Measurements from ENCODE around the gene METTL25.

Gene METTL25

DNA sequence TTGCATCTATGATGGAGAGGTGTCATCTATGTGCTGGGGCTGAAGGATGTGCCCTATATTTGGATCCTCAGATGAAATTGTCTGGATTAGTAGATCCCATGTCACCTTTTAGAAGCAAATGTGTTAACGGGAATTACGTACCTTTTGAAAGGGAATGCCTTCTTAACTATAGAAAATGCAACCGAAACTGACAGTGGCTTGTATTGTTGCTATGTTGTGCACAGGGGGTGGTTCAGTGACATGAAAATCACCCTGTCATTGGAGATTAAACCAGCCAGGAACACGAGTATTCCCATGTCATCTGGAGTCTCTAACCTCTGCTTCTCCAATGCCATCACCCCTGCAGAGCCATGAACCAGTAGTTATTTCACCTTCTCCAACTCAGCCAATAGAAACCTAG, 110.2 kb downstream of the METTL25 start:
- DNase-seq (ENCODE audit: low read depth in 2 of 2): no peak

DNA sequence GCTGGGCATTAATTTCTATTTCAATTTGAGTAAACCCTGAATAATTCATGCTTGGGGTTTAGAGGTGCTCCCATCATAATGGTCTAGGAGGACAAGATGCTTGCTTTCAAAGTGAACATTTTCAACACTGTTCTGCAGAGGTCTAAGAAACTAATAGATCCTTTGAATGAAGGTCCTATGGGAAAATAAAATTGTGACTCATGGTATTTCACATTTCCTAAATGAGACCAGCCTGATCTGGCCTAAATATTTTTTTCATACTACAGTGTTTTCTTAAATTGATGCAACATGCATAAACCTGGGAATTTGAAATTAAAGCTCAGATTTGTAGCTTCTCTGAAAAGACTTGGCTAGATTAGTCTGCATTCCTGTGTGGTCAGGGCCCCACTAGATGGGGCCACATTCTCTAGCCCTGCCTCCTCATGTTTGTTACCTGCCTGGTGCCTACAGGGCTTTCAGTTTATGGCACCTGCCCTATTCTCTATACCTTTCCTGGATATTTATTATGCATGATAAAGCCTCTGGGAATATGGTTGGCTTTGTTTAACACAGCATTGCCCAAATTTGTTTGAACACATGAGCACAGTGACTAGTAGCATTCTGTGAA, 112.7 kb downstream of the METTL25 start:
- no peak for DNase-seq (ENCODE audit: low read depth in 2 of 2)

DNA sequence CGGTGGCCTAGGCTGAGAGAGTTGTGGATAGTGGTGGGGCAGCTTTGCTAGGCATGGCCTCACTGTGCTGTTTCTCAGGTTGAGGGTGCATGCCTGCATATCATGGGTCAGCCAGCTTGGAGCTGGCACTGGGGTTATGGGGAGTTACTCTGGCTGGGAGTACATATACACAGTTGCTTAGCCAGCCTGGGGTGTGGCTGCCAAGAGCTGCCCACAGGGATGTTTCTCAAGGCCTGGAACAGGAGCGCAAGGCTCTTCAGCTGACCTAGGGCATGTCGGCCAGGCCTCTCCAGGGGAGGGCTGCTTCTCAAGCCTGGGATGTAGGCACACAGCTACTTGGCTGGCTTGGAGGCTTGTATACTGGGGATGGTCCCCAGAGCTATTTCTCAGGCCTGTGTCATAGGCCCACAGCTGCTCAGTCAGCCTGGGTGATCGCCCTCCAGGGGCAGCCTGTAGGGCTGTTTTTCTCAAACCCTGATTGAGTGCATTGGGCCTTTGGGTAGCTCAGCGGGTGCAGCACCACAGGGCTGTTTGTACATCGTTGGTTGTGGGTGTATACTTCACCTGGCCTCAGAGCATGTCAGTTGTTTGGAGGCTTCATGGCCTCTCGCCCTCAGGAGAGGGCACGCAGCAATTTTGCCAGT, 114.9 kb downstream of the METTL25 start:
- DNase-seq (ENCODE audit: low read depth in 2 of 2): no peak

DNA sequence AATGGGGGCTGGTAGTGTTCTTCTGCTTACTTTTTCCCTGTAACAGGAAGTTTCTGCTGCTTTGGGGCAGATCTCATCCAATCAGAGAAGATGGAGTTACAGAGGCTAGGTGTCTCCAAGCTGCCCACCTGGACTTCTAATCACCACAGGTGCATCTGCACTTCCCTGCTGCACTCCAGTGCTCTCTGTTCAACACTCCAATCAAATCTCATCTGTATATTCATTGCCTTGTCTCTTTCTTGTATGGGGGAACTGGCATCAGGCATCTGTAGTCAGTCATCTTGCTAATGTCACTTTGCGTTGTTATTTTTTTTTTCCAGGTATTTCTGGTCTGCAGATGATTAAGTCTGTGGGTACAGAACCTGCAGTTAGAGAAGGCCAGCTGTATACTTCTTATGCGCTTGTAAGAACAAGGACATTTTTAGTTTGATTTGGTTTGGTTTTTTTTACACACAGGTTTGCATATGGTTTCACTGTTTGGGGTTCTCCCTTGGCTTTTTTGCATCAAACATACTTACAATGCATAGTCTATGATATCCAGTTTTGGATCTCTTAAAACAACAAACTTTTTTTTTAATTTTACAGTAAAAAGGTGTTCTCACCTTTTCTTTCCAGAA, 116.0 kb downstream of the METTL25 start:
- no peak for DNase-seq (ENCODE audit: low read depth in 2 of 2)

DNA sequence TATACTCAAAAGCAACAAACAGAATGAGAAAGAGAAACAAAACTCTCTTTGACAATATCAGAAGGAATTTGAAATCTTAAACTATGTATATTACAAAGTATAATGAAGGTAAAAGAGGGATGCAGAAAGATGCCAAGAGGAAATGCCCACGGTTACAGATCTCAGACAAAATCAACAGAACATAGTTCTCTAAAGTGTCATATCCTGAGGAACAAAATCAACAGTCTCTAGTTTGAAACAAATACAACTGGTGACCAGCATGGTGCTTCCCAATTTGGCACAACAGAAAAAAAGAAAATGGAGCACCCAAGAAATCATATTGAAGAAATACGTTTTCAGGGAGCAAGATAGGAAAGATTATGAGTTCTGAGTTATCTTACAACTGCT, 116.5 kb downstream of the METTL25 start:
- DNase-seq (ENCODE audit: low read depth in 2 of 2): no peak

DNA sequence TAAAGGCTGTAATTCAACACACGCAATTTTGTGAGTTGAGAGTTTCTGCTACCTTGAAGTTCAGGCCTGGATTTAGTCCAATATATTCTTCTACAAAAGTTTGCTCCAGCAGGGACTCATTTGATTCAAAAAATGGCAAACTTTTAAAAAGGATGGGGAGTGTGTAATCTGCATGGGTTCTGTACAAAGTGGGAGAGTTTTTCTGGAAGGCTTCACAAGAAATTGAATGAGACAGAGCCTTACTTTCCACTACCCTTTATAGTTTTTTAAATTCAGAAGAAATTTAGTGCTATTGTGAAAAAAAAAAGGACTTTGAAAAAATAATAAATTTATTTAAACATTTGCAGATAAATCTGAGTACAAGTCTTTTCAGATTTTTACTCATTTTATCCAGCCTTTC, 116.9 kb downstream of the METTL25 start:
- no peak for DNase-seq (ENCODE audit: low read depth in 2 of 2)

DNA sequence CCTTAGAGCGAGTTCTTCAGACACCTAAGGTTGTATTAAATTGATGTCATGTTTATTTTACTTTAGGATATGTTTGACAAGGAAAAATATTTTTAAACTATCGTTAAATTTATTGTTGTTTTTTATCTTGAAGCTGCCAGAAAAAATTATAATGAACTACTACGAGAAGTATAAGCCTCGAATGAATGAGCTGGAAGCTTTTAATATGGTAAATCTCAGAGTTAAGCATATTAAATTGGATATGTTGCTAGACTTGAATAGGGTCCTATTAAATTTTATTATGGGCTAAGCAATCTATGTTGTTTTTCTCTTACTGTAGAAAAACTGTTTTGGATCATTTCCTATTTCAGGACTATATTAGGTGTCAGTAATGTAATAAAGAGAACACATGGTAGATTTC, 118.2 kb downstream of the METTL25 start:
- DNase-seq (ENCODE audit: low read depth in 2 of 2): no peak

DNA sequence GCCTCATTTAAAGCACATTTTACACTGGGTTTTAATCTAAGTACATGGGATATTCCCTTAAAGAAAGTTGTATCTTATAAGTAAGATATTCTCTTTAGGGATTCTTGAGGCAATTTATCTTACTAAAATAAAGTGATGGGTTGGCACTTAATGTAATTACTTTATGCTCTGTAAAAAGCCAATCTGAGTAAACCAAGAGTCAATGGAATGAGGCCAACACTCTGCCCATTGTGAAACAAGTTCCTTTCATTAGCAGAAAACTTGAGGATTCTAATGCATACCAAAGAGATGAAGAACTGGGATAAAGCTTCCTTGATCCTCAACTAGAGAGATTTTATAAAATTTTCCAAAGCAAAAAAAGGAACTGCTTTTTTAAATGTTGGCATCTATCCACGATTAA, 121.2 kb downstream of the METTL25 start:
- no peak for DNase-seq (ENCODE audit: low read depth in 2 of 2)

DNA sequence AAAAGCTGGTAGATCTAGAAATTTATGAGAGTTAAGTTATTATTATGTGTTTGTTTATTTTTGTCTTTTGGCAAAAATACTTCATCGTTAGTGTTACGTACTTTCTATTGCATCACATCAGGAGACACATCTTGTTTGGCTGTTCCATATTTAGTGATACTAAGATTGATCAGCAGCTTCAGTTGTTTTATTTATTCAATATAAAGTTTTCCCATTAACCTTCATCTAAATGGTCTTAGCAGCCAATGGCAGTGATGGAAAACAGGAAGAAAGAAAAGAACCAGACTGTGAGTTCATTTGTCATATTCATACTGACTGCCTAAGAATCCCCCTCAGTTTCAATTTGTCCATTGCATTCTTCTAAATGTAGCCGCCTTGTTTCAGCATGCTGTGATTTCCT, 122.3 kb downstream of the METTL25 start:
- DNase-seq (ENCODE audit: low read depth in 2 of 2): no peak

DNA sequence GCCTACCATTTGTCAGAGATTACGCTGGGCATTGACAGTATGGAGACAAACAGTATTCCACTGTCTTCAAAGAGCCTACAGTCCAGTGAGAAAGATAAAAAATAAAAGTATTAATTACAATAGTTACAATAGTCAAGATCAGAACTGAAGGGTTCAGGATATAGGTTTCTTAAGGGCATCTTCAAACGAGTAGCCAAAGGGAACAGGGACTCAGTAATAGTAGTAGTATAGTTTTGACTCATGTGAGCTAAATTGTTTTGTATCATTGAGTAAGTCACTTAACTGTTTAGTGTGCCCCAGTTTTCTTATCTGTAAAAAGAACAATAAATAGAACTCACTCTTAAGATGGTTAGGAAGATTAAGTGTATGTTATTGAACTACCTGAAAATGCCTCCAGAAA, 123.6 kb downstream of the METTL25 start:
- DNase-seq (ENCODE audit: low read depth in 2 of 2): no peak

DNA sequence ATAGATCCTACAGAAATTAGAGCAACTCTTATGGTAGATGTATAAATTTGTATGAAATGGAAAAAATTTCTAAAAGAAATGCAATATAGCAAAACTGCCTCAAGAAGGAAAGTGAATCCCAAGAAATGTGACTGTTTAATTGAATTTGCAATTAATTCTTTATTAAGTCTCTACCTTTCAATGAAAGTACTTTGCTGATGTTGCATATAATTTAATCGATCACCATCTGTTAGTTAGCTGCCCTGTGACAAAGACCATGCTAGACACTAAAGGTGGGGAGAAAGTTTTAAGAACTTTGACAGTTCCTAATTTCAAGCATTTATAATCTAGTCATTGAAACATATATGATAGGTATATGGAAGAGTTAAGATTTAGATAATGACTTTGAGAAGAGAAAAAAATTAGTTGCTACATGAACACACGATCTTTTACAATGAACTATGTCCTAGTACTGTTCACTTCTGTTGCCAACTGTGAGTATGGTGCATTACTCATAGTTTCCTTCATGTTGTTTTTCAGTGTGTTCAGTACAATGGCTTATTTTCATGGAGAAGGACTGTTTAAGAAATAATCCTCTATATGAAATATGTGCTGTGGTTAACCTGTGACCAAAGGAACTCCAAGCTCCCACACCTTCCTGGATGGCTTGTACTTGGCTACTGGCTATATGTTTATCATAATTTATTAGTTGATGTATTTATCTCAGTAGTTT, 128.4 kb downstream of the METTL25 start:
- no peak for DNase-seq (ENCODE audit: low read depth in 2 of 2)

DNA sequence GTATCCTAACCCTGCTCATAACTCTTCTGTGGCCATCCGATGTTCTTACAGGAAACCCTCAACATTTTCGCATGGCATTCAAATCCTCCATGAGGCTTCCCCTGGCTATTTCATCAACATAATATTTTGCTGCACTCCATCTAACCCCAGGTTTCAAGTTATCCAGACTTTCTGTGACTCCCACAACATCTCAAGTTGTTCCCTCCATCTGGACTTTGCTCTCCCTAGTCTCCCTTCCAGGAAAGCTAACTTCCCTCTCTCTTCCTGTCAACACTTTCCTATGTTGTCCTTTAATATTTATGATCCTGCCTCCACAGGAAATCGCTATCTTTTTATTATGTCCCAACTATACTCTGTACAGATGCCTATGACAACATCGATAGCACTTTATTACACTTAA, 146.1 kb downstream of the METTL25 start:
- no peak for DNase-seq (ENCODE audit: low read depth in 2 of 2)

DNA sequence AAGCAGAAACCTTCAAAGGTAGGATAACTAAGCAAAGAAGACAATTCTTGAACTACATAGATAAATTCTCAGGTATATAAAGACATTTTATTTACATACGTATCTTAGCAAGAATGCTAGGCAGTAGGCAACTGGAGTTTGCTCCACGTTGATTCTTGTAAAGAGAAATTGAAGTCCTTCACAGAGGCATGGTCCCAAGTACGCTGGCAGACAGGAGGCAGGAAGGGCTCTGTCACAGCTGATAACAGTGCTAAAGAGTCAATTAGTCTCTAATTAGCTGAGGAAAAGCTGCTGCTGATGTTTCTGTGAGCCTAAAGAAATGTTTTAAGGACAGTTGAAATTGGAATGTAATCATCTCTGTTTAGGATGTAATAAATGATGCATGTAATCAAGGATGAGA, 146.8 kb downstream of the METTL25 start:
- DNase-seq (ENCODE audit: low read depth in 2 of 2): no peak

DNA sequence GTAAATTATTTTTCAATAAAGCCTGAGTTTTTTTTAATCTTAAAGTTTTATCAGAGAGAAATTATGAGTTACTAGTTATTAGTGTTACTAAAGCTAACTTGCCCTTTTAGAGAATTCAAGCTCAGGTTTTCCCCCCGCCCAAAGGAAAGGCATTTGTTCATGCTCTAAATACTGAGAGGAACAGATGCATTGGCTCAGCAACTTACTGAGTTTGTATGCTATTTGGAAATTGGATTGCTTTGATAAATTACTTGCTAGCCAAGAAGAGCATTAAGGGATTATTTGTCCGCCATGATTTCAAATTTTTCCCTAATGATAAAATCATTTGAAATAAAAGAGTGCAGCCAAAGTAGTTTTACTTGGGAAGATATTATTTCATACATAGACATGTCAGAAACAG, 149.4 kb downstream of the METTL25 start:
- no peak for DNase-seq (ENCODE audit: low read depth in 2 of 2)

DNA sequence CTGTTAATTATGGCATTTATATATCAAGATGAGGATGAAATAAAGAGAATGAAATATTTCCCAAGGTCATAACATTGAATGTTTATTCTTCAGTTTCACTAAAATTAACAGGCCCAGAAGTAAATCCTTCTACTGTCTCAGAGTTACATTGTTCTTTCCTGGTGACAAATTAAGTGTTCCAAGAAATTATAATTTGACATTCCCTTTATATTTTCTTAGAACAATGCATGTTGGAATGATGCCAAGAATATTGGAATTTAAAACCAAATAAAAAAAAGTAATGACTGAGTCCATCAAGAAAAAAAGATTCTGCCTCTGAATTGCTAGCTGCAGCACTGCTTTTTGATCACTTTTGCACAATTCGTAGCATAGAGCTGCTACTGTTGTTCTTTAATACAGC, 152.1 kb downstream of the METTL25 start:
- DNase-seq (ENCODE audit: low read depth in 2 of 2): no peak

DNA sequence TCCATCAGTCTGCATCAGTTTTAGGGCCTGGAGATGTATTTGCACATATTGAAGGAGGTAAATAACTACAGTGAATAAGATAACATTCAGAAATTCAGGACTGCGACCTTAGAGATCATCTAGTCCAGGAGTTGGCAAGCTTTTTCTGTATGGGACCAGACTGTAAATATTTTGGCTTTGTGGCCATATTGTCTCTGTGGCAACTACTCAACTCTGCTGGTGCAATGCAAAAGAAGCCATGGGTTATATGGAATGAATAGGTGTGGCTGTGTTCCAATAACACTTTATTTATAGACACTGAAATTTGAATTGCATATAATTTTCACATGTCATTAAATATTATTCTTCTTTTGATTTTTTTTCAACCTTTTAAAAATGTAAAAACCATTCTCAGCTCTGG, 156.6 kb downstream of the METTL25 start:
- DNase-seq (ENCODE audit: low read depth in 2 of 2): no peak

DNA sequence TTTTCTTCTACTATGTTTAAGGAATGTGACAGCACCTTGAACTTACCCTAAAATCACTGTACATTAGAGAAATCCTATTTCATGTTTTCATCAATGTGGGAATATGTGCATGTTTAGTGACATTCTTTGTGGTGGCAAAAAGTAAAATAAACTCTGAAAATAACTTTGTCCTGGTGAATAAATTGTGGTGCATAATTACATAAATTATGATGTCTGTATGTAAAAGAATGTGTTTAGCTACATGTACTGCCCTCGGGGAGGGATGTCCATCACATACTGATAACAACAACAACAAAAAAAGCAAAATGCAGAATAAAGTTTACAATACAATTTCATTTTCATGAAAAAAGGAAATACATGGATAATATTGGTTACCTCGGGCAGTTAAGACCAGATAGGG, 157.3 kb downstream of the METTL25 start:
- no peak for DNase-seq (ENCODE audit: low read depth in 2 of 2)

DNA sequence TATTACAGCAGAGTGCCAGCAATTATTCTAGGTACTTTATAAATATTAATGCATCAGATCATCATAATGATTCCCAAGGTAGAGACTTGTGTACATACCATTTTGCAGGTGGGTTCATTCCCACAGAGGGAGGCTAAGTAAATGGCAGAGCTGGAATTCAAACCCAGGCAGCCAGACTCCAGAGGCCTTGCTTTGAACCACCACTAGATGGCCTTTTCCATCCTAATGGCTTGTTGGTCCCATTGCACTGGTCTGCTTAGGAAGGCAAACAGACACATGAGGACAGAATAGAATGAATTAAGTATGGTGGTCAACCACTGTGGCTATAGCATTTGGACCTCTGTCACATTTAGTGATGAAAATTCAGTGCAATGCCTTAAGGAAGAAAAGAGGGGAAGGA, 158.7 kb downstream of the METTL25 start:
- DNase-seq (ENCODE audit: low read depth in 2 of 2): no peak

DNA sequence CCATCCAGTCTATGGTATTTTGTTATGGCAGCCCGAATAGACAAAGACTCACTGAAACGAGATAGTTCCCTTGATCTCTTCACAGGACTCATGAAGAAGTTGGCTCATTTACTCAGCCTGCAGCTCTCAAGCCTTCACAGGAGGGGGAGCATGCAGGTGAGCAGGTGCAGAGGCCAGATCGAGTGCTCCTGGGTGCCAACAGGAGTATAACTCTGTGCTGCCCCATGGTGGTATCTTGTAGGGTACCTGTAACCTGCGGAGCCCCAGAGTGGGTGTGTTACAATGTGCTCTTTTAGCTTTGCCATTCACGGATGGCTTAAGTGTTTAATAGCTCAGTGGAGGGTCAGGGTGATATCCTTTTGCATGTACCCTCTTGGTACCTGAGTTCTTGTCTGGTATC, 159.5 kb downstream of the METTL25 start:
- no peak for DNase-seq (ENCODE audit: low read depth in 2 of 2)

DNA sequence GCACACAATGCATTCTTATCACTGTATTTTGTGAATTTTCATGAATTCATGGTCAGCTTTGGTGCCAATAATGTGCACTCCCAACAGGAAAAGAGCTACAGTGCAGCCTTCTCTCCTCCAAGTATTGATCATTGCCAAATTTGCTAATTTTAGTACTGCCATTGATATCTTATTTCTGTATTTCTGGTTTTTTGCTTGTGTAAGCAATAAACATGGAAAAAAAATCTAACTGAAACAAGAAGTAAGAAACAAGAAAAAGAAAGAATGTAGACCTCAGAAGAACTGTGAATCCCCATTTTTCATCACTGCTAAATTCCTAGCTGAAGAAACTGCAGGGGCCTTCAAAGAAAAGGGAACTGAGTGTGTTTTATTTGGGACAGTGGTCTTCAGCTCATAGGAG, 161.2 kb downstream of the METTL25 start:
- DNase-seq (ENCODE audit: low read depth in 2 of 2): no peak

DNA sequence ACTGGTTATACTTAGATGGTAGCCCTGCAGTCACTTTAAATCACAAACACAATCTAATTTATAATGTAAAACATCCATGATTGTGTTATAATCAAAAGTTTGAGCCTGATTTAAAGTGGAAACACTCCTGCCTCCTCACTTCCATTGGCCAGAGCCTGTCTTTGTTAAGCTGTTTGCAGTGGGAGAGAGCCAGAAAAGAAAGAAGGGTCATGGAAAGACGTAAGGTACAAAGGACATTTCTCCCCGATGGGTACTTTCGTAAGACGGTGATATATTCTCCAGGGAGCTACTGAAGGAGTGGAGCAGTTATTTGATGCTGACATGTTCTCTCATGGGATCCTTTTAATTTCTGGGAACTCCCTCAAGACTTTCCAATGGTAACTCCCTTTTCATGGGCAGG, 164.0 kb downstream of the METTL25 start:
- no peak for DNase-seq (ENCODE audit: low read depth in 2 of 2)

DNA sequence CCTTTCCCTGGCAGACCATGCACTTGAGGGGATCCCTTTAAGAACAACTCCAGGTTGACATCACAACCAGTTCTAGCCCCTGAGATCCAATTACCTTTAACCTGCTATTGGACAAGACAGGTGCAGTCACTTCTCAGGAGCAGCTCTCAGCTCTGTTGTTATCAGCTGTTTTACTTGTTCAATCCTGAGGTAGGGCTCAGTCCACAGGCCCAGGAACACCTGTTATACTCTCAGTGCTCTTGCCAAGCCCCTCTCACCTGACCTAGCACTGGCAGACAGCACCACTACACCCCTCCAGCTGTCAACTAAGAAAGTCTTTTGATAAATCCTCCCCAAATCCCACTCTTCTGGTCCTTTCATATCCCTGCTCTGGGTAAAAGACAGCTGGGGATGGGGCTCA, 164.4 kb downstream of the METTL25 start:
- no peak for DNase-seq (ENCODE audit: low read depth in 2 of 2)

DNA sequence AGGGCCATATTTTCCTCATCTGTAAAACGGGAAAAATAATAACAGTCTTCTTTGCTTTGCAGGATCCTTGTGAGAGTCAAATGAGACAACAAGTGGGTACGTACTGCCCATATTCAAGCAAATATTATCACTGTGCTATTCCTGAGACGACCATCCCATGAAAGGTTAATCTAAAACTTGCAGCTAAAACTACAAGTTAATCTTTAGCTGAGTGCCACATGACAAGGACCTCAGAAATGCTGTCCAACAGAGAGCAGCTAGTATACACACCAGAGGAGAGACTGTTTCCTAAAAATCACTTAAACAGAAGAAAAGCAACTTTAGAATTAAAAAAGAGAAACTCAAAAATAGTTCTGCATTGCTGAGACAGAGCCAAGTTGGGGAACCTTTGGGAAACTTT, 165.7 kb downstream of the METTL25 start:
- DNase-seq (ENCODE audit: low read depth in 2 of 2): no peak

Measured in stimulated activated CD4-positive, alpha-beta T cell treated with anti-CD3 and anti-CD28 coated beads, Interleukin-1b, Interleukin-23, amount 100 ng/mL, for 1 hour (primary cell).